ENCODE data around the gene RBCK1.

- TF ChIP-seq CTCF (conservative IDR thresholded peaks at IDR 0.05), result no peak
- TF ChIP-seq ZFX (IDR thresholded peaks at IDR 0.05), result no peak; the same call in 1 of the 2 replicates
Observed at GRCh38 chr20:370151-370600, 37.9 kb upstream of the RBCK1 start.
